DMS79 (cell line): ENCODE results near the gene TAT.
"Not testable (repeated sequence)": the region's sequence is repeated elsewhere in the genome, so short reads cannot be mapped to it uniquely, and the experiment has no call there.

Experiments
- DNase-seq: peaks from one replicate; lab custom pipeline; 2025; lab: John Stamatoyannopoulos, UW

Gene TAT

DNA sequence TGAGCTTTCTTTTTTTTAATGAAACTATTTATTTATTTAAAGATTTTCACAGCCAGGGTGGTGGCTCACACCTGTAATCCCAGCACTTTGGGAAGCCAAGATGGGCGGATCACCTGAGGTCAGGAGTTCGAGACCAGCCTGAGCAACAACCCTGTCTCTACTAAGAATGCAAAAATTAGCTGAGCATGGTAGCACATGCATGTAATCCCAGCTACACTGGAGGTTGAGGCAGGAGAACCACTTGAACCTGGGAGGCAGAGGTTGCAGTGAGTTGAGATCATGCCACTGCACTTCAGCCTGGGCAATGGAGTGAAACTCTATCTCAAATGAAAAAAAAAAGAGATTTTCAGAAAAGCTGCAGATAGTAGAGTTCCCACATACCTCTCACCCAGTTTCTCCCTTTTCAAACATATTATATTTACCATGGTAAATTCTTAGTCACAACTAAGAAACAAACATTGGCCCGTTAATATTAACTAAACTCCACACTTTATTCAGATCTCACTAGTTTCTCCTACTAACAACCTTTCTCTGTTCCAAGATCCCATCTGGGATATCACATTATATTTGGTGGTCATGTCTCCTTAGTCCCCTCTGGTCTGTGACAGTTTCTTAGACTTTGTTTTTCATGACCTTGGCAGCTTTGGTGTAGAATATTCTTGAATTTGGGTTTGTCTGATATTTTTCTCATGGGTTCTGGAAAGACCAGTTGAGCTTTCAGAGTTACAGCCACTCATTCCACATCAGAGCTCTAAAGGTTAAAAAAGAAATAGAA lies 7.8 kb upstream of the TAT start:
- DNase-seq = no peak

DNA sequence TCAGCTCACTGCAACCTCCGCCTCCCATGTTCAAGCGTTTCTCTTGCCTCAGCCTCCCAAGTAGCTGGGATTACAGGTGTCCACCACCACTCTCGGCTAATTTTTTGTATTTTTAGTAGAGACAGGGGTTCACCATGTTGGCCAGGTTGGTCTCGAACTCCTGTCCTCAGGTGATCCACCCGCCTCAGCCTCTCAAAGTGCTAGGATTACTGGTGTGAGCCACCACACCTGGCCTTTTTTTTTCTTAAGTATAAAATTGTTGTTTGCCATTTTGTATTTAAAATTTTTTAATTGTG lies 5.6 kb upstream of the TAT start:
- not testable (repeated sequence) for DNase-seq

DNA sequence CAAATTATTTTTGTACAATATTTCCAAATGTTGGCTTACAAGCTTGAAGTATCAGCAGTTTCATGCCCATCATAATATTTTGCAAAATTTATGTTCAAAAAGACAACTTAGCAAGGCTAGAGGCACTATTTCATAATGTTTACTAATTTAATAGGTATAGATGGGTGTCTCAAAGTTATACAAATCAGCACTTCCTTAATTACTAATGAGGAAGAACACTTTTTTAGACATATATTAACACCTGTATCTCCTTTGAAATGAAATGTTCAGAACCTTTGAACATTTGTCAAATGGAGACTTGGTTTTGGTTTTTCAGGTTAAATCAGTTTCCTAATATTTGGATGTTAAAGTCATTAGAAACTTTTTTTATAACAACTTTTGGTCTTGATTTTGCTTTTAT lies 2.2 kb downstream of the TAT start:
- DNase-seq = no peak

DNA sequence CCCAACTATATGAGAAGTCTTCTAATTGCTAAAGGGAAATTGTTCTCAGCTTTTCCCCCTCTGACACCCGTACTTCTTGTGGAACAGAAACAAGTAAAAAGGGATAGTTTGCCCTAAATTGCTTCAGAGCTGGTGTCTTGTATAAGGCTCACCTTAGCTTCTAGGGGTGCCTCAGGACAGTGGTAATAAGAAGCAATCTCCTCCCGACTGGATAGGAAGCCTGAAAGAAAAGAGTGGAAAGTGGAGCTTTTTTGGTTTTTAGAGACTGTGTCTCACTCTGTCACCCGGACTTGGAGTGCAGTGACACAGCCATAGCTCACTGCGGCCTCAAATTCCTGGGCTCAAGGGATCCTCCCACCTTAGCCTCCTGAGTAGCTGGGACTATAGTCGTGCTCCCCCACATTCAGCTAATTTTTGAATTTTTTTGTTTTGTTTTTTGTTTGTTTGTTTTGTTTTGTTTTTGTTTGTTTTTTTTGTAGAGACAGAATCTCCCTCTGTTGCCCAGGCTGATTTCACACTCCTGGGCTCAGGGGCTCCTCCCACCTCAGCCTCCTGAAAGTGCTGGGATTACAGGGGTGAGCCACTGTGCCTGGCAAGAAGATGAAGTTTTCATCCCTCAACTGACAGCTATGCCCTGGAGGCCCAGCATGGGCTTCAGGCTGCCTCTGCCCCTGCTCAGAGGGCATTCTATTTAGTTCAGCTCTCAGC lies 3.4 kb downstream of the TAT start:
- no peak for DNase-seq

DNA sequence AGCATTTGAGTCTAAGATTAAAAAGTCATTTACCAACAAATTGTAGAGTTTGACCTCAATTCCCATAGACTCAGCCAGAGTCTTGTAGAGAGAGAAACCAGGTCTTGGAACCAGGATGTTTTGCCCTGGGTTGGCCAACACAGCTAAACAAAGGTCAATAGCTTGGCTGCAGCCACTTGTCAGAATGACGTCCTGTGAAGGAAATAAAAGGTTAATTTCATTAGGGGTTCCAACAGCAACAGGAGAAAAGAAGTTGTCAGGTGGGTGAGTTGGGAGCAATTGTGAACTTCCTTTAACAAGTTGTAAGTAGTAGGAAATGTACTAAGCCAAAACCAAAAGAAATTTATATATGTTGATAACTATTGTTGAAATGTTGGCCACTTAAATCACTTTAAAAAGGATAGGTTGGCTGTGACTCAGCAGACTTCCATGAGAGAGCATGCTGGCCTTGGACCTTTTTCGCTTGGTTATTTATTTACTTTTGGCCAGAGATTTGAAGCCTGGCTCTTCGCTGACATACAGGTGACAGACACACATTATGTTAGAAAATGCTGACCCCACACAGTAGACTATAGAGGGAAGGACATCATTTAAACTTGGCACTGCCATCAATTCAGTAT lies 4.3 kb downstream of the TAT start:
- DNase-seq = no peak

DNA sequence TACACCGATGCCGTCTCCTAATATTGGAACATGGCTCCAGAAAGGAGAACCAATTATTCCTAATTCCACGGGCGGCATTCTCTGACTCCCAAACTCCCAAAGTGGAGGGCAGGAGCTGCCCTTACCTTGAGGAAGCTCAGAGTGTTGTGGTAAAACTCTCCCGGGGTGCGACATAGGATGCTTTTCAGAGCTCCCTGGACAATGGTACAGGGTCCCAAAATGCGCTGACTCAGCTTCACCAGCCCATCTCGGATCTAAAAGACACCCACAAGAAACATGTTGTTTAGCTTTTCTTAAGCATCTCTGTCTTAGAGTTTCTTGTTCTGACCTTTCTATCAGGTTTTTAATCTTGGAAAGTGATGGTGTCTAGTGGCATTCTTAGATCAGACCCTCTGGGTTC lies 6.7 kb downstream of the TAT start:
- no peak for DNase-seq

DNA sequence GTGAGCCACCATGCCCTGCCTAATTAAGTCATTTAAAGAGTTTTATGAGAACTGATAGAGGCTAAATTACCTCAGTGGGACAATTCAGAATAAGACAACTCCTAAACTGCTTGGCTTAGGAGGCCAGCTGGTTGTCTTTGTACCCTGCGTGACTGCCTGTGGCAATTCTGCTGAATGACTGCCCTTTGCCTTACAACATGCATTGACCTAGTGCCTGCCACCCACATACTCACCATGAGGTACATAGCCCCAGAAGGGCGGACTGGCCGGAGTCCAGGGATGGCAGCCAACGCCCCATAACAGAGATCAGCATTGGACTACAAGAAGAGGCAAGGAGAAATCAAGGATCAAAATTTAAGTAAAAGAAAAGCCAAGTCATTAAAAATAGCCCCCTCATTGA lies 7.3 kb downstream of the TAT start:
- no peak for DNase-seq

DNA sequence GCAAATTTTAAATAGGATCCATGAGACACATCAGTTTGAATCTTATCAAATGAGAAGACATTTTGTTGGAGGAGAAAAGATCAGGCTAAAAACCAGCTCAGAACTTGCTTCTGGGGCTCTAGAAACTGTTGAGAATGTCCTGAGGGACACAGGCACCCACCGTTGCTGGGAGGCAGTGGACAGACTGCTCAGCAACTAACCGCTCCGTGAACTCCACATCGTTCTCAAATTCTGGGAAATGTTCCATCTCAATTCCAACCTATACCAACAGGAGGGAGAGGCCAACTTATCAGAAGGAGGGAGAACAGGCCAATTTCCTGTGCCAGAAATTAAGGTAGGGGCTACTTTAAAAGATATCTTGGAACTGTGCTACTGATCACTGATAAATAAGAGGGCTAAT lies 8.3 kb downstream of the TAT start:
- no peak for DNase-seq

DNA sequence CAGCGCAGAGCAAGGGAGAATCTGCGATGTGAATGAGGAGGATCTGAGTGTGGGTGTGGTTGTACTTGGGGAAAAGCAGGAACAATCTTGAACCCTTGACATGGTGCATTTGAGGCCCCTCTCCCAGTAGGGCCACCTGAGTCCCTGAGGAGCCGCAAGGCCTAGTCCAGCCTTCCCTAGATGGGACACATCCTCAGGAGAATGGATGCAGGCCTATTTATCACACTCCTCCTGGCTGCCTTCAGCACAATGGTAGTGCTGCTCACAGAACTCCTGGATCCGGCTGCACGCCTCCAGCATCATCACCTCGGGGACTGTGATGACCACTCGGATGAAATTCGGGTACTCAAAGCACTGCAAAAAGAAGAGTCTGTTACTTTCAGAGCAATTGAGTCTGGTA lies 9.0 kb downstream of the TAT start:
- DNase-seq = no peak

DNA sequence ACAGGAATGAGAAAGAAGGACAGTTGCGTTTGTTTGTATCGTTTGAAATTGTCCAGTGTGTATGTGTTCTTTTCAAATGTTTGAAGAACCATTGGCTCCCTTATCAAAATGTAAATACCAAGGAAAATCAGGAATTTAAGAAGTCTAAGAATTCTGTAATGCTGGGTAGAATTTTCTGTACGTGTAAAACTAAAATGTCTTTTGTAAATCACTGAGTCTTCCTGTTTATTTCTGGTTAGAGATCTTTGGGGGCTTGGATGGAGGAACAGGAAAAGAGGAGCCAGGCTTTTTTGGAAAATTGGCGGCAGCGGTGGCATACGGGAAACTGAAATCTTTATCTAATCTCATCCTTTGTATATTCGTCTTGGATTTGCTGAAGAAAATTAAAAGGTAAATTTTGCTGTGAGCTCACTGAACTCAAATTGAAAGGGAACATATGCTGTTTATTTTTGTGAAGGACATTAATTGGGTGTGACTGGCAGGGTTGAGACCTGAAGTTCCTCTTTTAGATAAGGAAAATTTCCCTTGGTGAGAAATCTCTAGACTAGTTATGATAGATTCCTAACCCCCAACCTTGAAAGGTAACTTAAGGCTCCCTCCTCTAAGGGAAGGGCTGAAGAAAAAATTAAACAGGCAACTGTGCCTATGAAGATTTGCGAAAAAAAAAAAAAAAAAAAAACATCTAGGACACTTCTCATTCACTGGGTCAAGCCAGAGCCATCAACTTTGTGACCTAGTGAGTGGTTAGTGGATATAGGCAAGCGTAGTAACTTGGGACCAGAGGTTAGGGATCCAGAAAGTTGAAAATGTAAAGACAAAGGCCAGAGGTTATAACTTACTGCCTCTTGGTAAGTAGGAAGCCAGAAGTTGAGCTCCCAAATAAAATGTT lies 10.8 kb downstream of the TAT start:
- no peak for DNase-seq

DNA sequence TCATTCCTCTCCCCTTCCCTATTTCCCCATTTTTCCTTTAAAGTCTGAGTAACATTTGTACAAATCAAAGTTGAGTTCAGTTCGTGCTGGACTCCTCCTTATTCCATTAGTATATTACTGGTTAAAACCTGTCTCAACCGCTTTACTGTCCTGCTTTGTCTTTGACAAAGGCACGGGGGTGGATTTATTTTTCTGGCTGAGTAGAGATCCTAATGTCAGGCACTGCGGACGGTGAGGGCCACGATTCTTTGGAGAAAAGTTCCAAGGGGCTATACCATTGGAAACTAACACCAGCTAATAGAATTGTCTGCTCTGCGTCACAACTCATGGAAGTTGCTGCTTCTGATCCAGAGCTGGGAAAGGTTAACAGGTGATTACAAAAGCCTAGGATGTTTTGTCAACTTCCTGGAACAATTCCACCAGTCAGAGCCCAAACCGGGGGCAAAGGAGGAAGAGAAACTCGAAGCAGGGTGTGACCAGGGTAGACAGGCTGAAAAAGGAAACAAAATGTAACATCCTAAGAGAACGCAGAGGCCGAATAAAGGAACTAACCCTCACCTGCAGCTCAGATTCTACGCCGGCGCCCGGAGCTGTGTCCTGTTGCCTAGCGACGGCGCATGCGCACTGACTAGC lies 12.4 kb downstream of the TAT start:
- no peak for DNase-seq

DNA sequence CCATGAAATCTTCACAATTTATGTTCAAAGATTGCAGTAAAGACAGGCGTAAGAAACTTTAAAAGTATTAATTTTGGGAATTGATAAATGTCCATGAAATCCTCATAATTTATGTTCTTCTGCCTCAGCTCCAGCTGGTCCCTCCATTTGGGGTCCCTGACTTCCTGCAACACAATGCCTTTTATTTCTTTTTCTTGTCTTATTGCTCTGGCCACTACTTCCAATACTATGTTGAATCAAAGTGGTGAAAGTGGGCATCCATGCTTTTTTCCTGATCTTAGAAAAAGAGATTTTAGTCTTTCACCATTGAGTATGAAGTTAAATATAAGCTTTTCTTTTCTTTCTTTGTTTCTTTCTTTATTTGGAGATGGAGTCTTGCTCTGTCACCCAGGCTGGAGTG lies 14.3 kb downstream of the TAT start:
- DNase-seq = no peak

DNA sequence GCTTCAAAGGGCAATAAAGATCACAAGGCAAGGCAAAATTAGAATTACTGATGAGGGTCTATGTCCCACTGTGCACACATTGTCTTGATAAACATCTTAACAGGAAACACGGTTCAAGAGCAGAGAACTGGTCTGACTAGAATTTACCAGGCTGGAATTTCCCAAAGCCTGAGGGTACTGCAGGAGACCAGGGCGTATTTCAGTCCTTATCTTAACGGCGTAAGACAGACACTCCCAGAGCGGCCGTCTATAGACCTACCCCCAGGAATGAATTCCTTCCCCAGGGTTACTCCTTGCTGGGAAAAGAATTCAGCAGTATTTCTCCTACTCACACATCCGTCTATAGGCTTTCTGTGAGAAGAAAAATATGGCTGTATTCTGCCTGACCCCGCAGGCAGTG lies 15.0 kb downstream of the TAT start:
- DNase-seq = not testable (repeated sequence)

DNA sequence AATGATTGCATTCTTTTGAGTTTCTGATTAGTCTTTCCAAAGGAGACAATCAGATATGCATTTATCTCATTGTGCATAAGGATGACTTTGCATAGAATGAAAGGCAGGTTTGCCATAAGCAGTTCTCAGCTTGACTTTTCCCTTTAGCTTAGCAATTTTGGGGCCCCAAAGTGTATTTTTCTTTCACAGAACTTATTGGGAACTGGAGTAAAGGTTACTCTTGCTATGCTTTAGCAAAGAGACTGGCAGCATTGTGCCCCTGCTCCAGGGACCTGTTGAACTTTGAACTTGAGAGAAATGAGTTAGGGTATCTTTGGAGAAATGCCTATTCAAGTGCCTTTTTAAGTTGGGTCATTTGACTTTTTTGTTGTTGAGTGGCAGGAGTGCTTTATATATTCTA lies 17.0 kb downstream of the TAT start:
- DNase-seq = no peak

DNA sequence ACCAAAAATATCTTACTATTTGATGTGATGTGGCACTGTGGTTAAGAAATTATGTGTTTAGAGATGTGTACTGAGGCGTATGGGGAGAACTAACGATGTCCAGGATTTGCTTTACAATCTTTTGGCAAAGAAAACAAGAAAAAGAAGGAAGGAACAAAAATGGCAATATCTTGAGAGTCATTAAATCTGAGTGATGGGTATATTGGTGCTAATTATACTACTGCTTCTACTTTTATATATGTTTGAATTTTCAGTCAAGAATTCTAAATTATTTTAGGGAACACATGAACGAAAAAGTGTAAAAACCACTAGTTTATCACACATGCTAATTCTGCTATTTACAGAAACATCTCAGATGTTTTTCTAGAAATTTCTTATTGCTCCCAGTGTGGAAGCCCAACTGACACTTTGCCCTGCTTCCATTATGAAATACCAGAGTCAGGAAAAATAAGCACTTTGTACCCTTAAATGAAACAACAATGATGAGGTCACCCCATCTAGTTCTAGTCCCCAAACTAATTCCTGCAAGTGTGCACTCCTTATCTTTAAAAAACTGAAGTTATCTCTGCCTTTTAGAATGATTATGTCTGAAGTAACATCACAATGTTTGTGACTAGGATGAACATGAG lies 18.8 kb downstream of the TAT start:
- DNase-seq = no peak

DNA sequence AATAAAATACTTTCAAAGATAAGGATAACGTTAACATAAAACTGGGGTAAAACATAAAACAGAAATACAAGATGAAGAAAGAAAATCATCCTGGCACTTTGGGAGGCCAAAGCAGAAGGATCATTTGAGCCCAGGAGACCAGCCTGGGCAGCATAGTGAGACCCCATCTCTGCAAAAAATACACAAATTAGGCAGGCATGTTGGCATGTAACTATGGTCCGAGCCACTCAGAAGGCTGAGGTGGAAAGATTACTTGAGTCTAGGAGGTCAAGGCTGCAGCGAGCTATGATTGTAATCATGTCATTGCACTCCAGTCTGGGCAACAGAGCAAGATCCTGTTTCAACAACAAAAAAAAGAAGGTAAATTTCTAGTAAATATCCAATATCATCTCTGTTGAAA lies 19.6 kb downstream of the TAT start:
- DNase-seq = no peak

DNA sequence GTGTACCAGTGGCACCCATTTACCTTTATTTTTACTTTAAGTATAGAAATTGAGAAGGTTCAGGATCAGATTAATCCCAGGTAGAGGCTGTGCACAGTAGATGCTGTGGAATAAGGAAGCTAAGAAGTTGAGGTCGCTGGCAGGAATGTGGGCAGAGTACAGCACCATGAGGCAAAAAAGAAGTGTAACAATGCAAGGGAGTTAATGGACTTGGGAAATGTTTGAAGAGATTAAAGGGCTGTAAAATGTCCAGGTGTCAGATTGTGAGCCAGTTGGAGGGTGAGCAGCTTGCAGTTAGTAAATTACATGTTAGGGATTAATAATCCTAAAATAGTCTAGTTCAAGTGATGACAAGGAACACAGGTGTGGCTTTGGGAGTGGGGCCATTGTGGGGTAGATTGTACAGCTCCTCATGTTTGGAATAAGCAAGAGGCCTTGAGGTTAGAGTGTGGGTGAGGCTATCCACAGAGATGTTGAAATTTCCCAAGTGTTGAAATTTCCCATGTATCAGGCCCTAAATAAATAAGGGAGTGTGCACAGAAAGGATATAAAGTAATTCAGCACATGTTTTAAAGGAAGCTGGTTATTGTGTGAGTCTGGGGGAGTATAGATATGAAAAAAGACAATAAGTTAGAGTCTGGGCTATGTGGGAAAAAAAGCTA lies 21.5 kb downstream of the TAT start:
- no peak for DNase-seq

DNA sequence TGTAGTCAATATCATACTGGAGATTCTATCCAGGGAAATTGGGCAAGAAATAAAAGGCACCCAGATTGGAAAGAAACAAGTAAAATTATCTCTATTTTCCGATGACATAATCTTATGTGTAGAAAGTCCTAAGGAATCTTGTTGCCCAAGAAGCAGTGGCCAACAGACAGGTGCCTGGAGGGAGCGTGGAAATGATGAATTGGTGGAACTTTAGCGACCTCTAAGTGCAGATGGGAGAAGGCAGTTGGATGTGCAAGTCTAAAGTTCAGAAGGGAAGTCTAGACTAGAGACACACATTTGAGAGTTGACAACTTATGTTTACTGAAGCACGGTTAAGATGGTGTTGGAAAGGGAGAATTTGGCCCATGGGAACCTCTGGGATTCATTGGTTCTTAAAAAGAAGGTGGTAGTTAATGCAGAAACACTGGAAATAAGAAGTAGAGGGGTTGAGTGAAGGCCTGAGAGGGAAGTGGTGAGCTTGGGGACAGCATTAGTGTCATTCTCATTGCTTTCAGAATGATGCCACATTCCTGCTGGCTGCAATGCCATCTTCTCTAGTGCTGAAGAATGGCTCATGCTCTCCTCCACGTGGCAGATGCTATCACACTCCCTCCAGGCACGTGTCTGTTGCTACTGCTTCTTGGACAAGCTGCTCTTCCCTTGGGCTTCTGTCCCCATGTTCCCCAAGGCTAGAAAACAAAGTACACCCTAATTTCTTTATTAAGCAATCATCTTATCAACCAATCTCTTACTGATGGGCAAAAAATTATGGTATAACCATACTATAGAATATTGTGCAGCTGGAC lies 24.0 kb downstream of the TAT start:
- DNase-seq = no peak

DNA sequence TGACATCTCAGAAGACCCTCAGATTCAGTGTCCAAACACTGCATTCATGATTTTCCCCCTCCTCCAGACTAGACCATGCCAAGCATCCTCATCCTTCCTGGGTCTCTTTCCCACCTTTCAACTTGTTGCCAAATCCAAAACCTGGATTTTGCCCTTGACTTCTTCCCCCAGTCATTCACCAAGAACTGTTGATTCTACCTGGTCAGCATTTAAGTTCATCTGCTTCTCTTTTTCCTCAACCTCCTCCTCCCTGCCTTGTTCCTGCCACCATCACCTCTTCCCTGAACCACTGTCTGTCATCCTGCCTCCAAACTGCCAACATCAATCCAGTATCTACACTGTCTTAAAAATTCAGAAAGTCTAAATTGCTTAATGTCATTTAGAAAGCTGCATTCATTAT lies 29.7 kb downstream of the TAT start:
- no peak for DNase-seq

DNA sequence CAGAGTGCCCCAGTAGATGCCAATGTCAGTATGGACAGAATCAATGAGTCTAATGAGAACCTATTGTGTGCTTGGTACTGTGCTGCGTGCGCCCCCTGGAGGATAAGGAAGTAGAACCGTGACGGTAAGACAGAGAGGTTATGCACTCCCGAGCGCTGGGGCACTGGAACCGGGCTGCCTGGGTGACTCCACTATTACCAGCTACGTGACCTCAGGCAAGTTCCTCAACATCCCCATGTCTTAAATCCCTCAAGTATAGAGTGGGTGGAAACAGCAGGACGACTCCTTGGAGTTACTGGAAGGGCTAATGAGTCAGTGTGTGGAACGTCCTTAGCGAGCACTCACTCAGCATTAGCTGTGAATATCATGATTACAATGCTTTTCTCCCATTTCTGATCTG lies 34.5 kb downstream of the TAT start:
- no peak for DNase-seq
